HepG2 (cell line): Measurements from ENCODE around the gene ZNF511. TPM values are rescaled to one million over a fixed set of nuclear protein-coding genes. Genes with fewer than 3 reads are reported as not detected.

Source experiments
- CEBPB ChIP-seq: IDR thresholded peaks from 2 replicates; pipeline ENCODE4 v1.6.1; 2011; ENCODE audit warnings: low read depth, low read length, improper control_type of control experiment, borderline replicate concordance
- FOXJ3 ChIP-seq: sonication (generic); formaldehyde crosslinking; IDR thresholded peaks from 2 replicates; pipeline ENCODE4 v1.4.0; 2020; ENCODE audit warnings: missing genetic modification reagents, mild to moderate bottlenecking, borderline replicate concordance
- HNRNPK ChIP-seq: fragments of 200-400 bp; formaldehyde crosslinking; IDR thresholded peaks from 2 replicates; pipeline ENCODE4 v1.6.1; 2018; ENCODE audit warnings: low read length, low read depth, moderate library complexity, mild to moderate bottlenecking; ENCODE audit not compliant: poor library complexity, severe bottlenecking
- IRF2 ChIP-seq: IDR thresholded peaks from 2 replicates; pipeline ENCODE4 v1.6.1; 2018; ENCODE audit warnings: missing genetic modification reagents, missing compliant biosample characterization
- MEIS2 ChIP-seq: sonication (generic); formaldehyde crosslinking; IDR thresholded peaks from 2 replicates; pipeline ENCODE4 v1.9.0; 2021; ENCODE audit warnings: mild to moderate bottlenecking, missing genetic modification reagents
- NPAS2 ChIP-seq: sonication (generic); formaldehyde crosslinking; IDR thresholded peaks from 2 replicates; pipeline ENCODE4 v1.8.0; 2022; ENCODE audit warnings: mild to moderate bottlenecking, missing genetic modification reagents, borderline replicate concordance
- NR2F2 ChIP-seq: IDR thresholded peaks from 2 replicates; pipeline ENCODE4 v1.6.1; 2012; ENCODE audit warnings: low read depth, inconsistent platforms, borderline replicate concordance
- PCBP2 ChIP-seq: fragments of 200-400 bp; formaldehyde crosslinking; optimal IDR thresholded peaks from 2 replicates; pipeline ENCODE3; 2018; ENCODE audit warnings: low read length, low read depth; ENCODE audit not compliant: poor library complexity, severe bottlenecking
- RBM22 ChIP-seq: fragments of 200-400 bp; formaldehyde crosslinking; optimal IDR thresholded peaks from 2 replicates; pipeline ENCODE3; 2017; ENCODE audit warnings: mild to moderate bottlenecking, low read length, moderate library complexity
- RXRA ChIP-seq: sonication (generic); formaldehyde crosslinking; IDR thresholded peaks from 2 replicates; pipeline ENCODE4 v1.5.1; 2020; ENCODE audit warnings: missing genetic modification reagents
- TCF12 ChIP-seq, 2 experiments: fragments of 450-650 bp in 1 of 2; sonication (generic) in 1 of 2; formaldehyde crosslinking in 1 of 2; IDR thresholded peaks; 2 replicates each; pipeline versions ENCODE4 v1.6.1 to v1.8.0; 2017 to 2022; ENCODE audit warnings: antibody characterized with exemption in 1 of 2, mild to moderate bottlenecking in 1 of 2, missing genetic modification reagents in 1 of 2, moderate library complexity in 1 of 2
- TMF1 ChIP-seq: sonication (generic); formaldehyde crosslinking; IDR thresholded peaks from 2 replicates; pipeline ENCODE4 v1.8.1; 2022; ENCODE audit warnings: low read depth, missing genetic modification reagents
- ZNF263 ChIP-seq: sonication (generic); formaldehyde crosslinking; IDR thresholded peaks from 2 replicates; pipeline ENCODE4 v1.4.0; 2020; ENCODE audit warnings: missing genetic modification reagents
- ZNF329 ChIP-seq: sonication (generic); formaldehyde crosslinking; IDR thresholded peaks from 2 replicates; pipeline ENCODE4 v1.9.0; 2021; ENCODE audit warnings: low read depth, mild to moderate bottlenecking, missing genetic modification reagents
- ZNF468 ChIP-seq: sonication (generic); formaldehyde crosslinking; IDR thresholded peaks from 2 replicates; pipeline ENCODE4 v1.8.0; 2022; ENCODE audit warnings: mild to moderate bottlenecking, moderate library complexity, missing genetic modification reagents
- polyA plus RNA-seq, 8 experiments: library from polyadenylated mRNA; depleted of rRNA in 3 of 8; stranded (reverse) in 7 of 8; unstranded in 1 of 8; fragments of >200 nt; fragmentation: Illumina TruSeq in 4 of 8; extraction: Trizol in 4 of 8; gene quantifications; 2 replicates each; pipeline versions ENCODE4 v1.2.1 to v1.2.3, GENCODE V29; 2011 to 2016; ENCODE audit warnings: low read depth in 4 of 8, missing spikeins in 1 of 8, mixed read lengths in 1 of 8; ENCODE audit not compliant: insufficient read depth in 1 of 8
- total RNA-seq, 5 experiments: library from RNA; depleted of rRNA; stranded (reverse); fragments of >200 nt; fragmentation: Illumina TruSeq; extraction: Trizol; gene quantifications; 2 replicates each; pipeline ENCODE4 v1.2.3, GENCODE V29; 2016; ENCODE audit warnings: low read depth in 1 of 5
- TF ChIP-seq, protein P1 (sequence below): sonication (generic); formaldehyde crosslinking; conservative IDR thresholded peaks from 2 replicates; pipeline ENCODE4 v1.4.0; 2020; ENCODE audit warnings: mild to moderate bottlenecking, missing genetic modification reagents, moderate library complexity
- TF ChIP-seq, protein P2 (sequence below): sonication (generic); formaldehyde crosslinking; IDR thresholded peaks from 2 replicates; pipeline ENCODE4 v1.9.0; 2021; ENCODE audit warnings: missing genetic modification reagents, mild to moderate bottlenecking, borderline replicate concordance
- TF ChIP-seq, protein P3 (sequence below): sonication (generic); formaldehyde crosslinking; IDR thresholded peaks from 2 replicates; pipeline ENCODE4 v1.5.1; 2020; ENCODE audit warnings: missing genetic modification reagents, mild to moderate bottlenecking, borderline replicate concordance
- TF ChIP-seq, protein P4 (sequence below), 2 experiments: sonication (generic) in 1 of 2; formaldehyde crosslinking in 1 of 2; IDR thresholded peaks; 2 replicates each; pipeline versions ENCODE4 v1.5.1 to v1.6.1; 2011 to 2020; ENCODE audit warnings: borderline replicate concordance in 1 of 2, low read depth in 1 of 2, low read length in 1 of 2, mild to moderate bottlenecking in 1 of 2, missing genetic modification reagents in 1 of 2, moderate library complexity in 1 of 2

ZNF511 gene
- total and polyA plus RNA-seq, 2 of the 13 experiments (the other 11 are each of a cell fraction or from before 2014, with no cell fraction given), result 35.6 to 66.4 TPM

DNA sequence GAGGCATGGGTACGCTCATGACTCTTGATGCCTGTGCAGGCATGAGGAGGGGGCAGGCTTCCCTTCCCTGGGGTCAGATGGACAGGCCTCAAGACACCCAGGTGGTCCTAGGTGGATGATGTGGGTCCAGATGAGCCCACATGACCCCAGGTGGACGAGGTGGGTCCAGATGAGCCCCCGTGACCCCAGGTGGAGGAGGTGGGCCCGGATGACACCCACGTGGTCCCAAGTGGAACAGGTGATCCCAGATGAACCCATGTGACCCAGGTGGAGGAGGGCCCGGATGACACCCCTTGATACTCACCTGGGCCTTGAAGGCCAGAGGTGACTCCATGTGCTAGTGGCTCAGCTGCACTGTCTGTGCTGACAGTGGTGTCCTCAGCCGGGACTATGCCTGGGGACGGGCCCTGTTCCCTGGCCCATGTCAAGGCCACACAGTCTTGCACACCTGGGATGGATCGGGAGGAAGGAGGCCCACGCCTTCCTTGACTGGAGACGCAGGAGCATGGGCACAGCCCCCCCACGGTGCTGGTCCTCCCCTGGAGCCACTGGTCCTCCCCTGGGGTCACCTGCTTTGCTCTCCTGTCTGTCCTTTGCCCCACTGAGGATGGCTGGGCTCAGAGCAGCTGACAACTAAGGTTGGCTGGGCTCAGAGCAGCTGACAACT lies 41.7 kb downstream of the ZNF511 start (continued):
- no peak for TF ChIP-seq NR2F2
- no peak for TF ChIP-seq MEIS2 (CRISPR knock-in tag)
- TF ChIP-seq, protein P1, sequence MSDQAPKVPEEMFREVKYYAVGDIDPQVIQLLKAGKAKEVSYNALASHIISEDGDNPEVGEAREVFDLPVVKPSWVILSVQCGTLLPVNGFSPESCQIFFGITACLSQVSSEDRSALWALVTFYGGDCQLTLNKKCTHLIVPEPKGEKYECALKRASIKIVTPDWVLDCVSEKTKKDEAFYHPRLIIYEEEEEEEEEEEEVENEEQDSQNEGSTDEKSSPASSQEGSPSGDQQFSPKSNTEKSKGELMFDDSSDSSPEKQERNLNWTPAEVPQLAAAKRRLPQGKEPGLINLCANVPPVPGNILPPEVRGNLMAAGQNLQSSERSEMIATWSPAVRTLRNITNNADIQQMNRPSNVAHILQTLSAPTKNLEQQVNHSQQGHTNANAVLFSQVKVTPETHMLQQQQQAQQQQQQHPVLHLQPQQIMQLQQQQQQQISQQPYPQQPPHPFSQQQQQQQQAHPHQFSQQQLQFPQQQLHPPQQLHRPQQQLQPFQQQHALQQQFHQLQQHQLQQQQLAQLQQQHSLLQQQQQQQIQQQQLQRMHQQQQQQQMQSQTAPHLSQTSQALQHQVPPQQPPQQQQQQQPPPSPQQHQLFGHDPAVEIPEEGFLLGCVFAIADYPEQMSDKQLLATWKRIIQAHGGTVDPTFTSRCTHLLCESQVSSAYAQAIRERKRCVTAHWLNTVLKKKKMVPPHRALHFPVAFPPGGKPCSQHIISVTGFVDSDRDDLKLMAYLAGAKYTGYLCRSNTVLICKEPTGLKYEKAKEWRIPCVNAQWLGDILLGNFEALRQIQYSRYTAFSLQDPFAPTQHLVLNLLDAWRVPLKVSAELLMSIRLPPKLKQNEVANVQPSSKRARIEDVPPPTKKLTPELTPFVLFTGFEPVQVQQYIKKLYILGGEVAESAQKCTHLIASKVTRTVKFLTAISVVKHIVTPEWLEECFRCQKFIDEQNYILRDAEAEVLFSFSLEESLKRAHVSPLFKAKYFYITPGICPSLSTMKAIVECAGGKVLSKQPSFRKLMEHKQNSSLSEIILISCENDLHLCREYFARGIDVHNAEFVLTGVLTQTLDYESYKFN, result no peak
- peak; percentile 95 for TF ChIP-seq ZNF263
- TF ChIP-seq PCBP2, result no peak
- TF ChIP-seq, protein P2, sequence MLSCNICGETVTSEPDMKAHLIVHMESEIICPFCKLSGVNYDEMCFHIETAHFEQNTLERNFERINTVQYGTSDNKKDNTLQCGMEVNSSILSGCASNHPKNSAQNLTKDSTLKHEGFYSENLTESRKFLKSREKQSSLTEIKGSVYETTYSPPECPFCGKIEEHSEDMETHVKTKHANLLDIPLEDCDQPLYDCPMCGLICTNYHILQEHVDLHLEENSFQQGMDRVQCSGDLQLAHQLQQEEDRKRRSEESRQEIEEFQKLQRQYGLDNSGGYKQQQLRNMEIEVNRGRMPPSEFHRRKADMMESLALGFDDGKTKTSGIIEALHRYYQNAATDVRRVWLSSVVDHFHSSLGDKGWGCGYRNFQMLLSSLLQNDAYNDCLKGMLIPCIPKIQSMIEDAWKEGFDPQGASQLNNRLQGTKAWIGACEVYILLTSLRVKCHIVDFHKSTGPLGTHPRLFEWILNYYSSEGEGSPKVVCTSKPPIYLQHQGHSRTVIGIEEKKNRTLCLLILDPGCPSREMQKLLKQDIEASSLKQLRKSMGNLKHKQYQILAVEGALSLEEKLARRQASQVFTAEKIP (CRISPR knock-in tag), result no peak
- TF ChIP-seq RBM22, result peak; percentile 74
- TF ChIP-seq FOXJ3 (CRISPR knock-in tag), result no peak
- TF ChIP-seq, protein P3, sequence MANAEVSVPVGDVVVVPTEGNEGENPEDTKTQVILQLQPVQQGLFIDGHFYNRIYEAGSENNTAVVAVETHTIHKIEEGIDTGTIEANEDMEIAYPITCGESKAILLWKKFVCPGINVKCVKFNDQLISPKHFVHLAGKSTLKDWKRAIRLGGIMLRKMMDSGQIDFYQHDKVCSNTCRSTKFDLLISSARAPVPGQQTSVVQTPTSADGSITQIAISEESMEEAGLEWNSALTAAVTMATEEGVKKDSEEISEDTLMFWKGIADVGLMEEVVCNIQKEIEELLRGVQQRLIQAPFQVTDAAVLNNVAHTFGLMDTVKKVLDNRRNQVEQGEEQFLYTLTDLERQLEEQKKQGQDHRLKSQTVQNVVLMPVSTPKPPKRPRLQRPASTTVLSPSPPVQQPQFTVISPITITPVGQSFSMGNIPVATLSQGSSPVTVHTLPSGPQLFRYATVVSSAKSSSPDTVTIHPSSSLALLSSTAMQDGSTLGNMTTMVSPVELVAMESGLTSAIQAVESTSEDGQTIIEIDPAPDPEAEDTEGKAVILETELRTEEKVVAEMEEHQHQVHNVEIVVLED, result peak; percentile 30; the same call in 1 of the 2 replicates
- no peak for TF ChIP-seq IRF2 (CRISPR knock-in tag)
- no peak for TF ChIP-seq ZNF468 (CRISPR knock-in tag)
- TF ChIP-seq HNRNPK, result no peak
- TF ChIP-seq CEBPB, result no peak
- TF ChIP-seq, protein P4, sequence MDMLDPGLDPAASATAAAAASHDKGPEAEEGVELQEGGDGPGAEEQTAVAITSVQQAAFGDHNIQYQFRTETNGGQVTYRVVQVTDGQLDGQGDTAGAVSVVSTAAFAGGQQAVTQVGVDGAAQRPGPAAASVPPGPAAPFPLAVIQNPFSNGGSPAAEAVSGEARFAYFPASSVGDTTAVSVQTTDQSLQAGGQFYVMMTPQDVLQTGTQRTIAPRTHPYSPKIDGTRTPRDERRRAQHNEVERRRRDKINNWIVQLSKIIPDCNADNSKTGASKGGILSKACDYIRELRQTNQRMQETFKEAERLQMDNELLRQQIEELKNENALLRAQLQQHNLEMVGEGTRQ (IDR thresholded peaks at IDR 0.05; ENCODE audit: low read depth, low read length), result peak; percentile 16; the same call in 1 of the 2 replicates
- TF ChIP-seq, protein P4 (CRISPR knock-in tag; IDR thresholded peaks at IDR 0.05; ENCODE audit: borderline replicate concordance), result no peak
- TF ChIP-seq NPAS2, result no peak
- no peak for TF ChIP-seq TMF1 (CRISPR knock-in tag)
- TF ChIP-seq RXRA (CRISPR knock-in tag), result no peak; the same call in 1 of the 2 replicates
- no peak for TF ChIP-seq TCF12 (IDR thresholded peaks at IDR 0.05)
- TF ChIP-seq TCF12 (CRISPR knock-in tag; IDR thresholded peaks at IDR 0.05), result no peak
- TF ChIP-seq ZNF329 (CRISPR knock-in tag), result no peak
